Natural killer cell treated with Interleukin-12 subunit alpha and Interleukin-12 subunit beta and Interleukin-15 and Interleukin-18, amount 100 ng/mL, for 72 hours (primary cell): ENCODE results near the gene MAP1LC3A. TPM values are rescaled to one million over a fixed set of nuclear protein-coding genes. Genes with fewer than 3 reads are reported as not detected.

Experiments used
- ATAC-seq, 2 donors: fragments of 150-1000 bp; cut with Tn5 transposase in 1 of 2; sonication (Bioruptor Pico), chemical (Tn5 transposase) in 1 of 2; 2 replicates each; pipeline ENCODE4 v1.10.0; 2021
- DNase-seq: peaks from one replicate; pipeline ENCODE4 v3.0.0; 2022; ENCODE audit warnings: low spot score
- H3K27ac Mint-ChIP-seq, 2 donors: 1 replicate in 1 of 2; 2 replicates in 1 of 2; pipeline ENCODE4 v1.8.0; 2022; ENCODE audit warnings: mixed read lengths in 2 of 2, mild to moderate bottlenecking in 1 of 2, moderate library complexity in 1 of 2
- H3K27me3 Mint-ChIP-seq, 2 donors: 1 replicate in 1 of 2; 2 replicates in 1 of 2; pipeline ENCODE4 v1.8.0; 2022; ENCODE audit warnings: mixed read lengths in 2 of 2
- H3K36me3 Mint-ChIP-seq: one replicate; pipeline ENCODE4 v1.8.0; 2022; ENCODE audit warnings: mixed read lengths
- H3K4me1 Mint-ChIP-seq, 2 donors: 1 replicate in 1 of 2; 2 replicates in 1 of 2; pipeline ENCODE4 v1.8.0; 2022; ENCODE audit warnings: low read depth in 2 of 2, mixed read lengths in 2 of 2, mild to moderate bottlenecking in 1 of 2
- H3K4me3 Mint-ChIP-seq: one replicate; pipeline ENCODE4 v1.8.0; 2022; ENCODE audit warnings: mixed read lengths
- H3K9me3 Mint-ChIP-seq: 2 replicates; pipeline ENCODE4 v1.8.0; 2022; ENCODE audit warnings: mixed read lengths
- total RNA-seq, 2 donors: library from RNA; stranded (reverse); gene quantifications; one replicate each; pipeline ENCODE4 v1.2.3, GENCODE V29; 2022

MAP1LC3A gene
- total RNA-seq, 2 donors from 2014 or later, result 5.3 to 6.4 TPM

DNA sequence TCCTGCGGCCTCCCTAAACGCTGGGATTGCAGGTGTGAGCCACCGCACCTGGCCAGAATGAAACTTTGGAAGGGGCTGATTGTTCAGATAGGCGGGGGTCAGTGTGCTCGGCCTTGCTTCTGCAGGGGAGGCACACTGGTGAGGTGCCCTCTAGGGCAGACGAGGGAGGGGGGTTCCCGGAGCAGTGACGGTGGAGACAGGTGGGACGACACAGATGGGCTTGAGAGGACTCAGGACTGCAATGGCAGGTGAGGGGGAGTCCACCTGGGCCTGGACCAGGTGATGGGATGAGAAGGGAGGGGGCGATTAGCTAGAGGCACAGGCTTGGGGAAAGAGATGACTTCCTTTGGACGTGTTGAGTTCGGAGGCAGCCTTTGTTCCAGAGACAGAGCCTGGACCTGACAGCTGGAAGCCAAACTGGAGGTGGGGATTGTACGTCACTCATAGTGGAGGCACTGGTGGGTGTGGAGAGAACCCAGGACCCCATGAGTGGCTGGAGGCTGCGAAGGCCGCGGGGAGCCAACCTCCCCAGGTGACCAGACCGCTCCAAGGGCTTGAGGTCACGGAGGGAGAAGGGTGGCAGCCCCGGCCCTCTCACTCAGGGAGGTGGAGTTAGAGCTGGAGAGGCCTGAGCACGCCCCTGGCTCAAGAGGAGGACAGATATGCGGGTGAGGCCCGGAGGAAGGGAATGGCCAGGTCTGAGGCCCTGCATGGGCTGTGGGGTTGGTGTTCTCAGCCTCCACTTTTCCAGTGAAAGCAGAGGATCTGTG, 10.5 kb upstream of the MAP1LC3A start:
- Mint-ChIP-seq H3K4me3 (no peak overlapping the region), H3K4me1 (peaks cover 7 to 10% of the 10 kb centered on the region in 2 donors), H3K27me3 (no peaks in the 10 kb centered on the region), H3K27ac (no peak overlapping the region), H3K9me3 (no peaks in the 10 kb centered on the region), H3K36me3 (no peaks in the 10 kb centered on the region)
- ATAC-seq (peak in 1 of 2 donors; percentile 31), DNase-seq (no peak)

DNA sequence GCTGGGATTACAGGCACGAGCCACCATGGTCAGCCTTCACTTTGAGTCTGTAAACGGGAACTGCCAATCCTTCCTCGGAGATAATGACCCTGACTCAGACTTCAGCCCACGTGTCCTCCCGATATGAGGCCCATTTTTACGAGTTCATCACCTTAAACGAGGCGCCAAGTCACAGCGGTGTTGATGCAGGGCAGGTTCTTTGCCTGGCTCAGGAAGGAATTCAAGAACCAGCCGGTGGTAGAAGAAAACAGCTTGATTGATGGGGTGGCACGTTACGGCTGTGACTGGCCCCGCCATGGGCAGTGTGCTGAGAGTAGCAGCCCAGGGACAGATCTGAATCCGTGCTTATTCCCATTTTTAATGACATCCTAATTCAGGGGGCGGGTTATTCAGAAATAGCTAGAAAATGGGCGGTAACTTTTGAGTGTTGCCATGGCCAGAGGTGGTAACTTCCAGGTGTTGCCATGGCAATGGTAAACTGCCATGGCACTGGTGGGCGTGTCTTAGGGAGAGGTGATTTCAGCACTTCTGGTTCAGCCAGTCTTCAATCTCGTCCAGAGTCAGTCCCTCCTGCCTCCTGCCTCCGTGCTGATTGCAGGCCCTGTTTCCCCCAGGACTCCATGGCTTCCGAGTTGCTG, 9.1 kb upstream of the MAP1LC3A start:
- Mint-ChIP-seq H3K4me3 (no peak overlapping the region), H3K4me1 (peaks cover under 1 to 10% of the 10 kb centered on the region in 2 donors), H3K27me3 (no peaks in the 10 kb centered on the region), H3K27ac (no peak overlapping the region), H3K36me3 (no peaks in the 10 kb centered on the region), H3K9me3 (no peaks in the 10 kb centered on the region)
- DNase-seq, result no peak
- no peak for ATAC-seq

DNA sequence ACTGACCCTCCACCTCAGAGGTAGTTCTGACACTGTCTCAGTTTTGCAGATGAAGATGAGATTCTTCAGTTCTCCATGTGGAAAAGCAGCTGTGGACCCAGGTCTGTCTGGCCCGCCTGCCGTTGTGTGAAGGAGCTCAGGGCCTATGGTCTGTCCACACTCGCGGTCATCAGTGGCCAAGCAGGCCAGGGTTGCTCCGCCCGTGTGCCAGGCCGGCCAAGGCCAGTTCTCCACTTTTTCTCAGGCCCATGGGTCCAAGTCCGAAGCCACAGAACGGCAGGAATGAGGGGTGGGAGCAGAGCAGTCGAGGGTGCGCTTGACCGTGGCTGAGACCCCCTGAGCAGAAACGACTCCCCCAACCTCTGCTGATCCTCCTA, 8.6 kb upstream of the MAP1LC3A start:
- Mint-ChIP-seq H3K27me3 (no peaks in the 10 kb centered on the region), H3K4me3 (no peak overlapping the region), H3K36me3 (no peaks in the 10 kb centered on the region), H3K4me1 (peaks cover 0 to 7% of the 10 kb centered on the region in 2 donors), H3K9me3 (no peaks in the 10 kb centered on the region), H3K27ac (no peak overlapping the region)
- no peak for DNase-seq
- no peak for ATAC-seq

DNA sequence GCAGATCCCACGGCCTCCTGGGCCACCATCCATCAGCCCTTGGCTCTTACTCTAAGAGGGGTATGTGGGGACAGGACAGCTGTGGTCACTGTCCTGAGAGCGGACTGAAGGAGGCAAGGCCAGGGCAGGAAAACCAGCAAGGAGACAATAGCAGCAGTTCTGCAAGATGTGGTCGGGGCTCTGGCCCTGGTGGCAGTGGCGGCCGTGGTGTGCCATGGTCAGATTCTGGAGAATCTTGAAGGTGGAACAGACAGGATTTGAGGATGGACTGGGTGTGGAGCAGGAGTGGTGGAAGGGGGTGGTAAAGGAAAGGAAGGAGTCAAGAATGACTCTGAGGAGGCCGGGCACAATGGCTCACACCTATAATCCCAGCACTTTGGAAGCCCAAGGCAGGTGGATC, 5.9 kb upstream of the MAP1LC3A start:
- Mint-ChIP-seq H3K27me3 (no peaks in the 10 kb centered on the region), H3K36me3 (no peaks in the 10 kb centered on the region), H3K27ac (no peak overlapping the region), H3K4me1 (peaks cover 6 to 9% of the 10 kb centered on the region in 2 donors), H3K9me3 (no peaks in the 10 kb centered on the region), H3K4me3 (no peak overlapping the region)
- DNase-seq (no peak), ATAC-seq (no peak)

DNA sequence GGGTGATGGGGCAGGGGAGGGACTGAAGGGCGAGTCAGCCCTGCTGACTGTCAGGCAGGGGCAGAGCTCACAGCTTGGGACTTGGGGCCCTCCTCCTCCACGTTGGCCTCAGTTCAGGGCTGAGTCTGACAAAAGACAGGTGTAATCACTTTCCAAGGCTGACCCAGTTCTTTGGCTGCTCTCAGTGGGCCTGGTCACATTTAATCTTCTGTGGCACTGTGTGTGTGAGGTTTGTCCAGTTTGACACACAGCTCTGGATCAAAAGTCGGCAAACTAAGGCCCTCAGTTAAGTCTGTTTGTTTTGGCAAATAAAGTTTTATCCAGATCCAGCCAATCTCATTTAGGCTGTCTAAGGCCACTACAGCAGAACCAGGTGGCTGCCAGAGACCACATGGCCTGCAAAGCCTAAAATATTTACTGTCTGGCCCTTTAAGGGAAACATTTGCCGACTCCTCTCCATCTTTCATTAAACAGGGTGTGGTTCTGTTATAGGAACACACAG, 5.1 kb upstream of the MAP1LC3A start:
- no peak overlapping the region for H3K4me3 Mint-ChIP-seq
- H3K27me3 Mint-ChIP-seq, result no peaks in the 10 kb centered on the region
- H3K9me3 Mint-ChIP-seq, result no peaks in the 10 kb centered on the region
- no peak for ATAC-seq
- no peak overlapping the region for H3K27ac Mint-ChIP-seq
- no peaks in the 10 kb centered on the region for H3K36me3 Mint-ChIP-seq
- DNase-seq, result no peak
- H3K4me1 Mint-ChIP-seq, result peaks cover 14% of the 10 kb centered on the region in 2 donors

DNA sequence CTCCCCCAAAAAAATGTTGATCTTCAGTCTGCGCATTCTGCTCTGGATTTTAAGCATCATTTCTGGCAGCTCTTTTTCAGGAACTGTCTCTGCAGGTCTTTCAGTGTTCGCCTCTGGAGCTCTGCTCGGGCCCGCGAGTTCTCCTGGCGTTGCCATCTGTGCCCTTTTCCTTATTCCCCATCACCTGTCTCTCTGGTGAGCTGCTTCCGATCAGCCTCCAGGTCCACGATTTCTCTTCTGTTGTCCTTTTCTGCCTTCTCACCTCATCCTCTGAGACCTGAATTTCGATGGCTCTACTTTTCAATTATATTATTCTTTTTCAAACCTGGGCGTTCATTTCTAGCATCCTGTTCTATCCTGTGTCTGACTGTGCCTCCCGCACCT, 590 bp upstream of the MAP1LC3A start:
- H3K27me3 Mint-ChIP-seq, result no peaks in the 10 kb centered on the region
- peak overlapping the region; percentile 80 to 85 for H3K27ac Mint-ChIP-seq
- peaks cover 10 to 14% of the 10 kb centered on the region in 2 donors for H3K4me1 Mint-ChIP-seq
- H3K9me3 Mint-ChIP-seq, result no peaks in the 10 kb centered on the region
- DNase-seq, result no peak
- peak overlapping the region; percentile 94 for H3K4me3 Mint-ChIP-seq
- ATAC-seq, result no peak
- no peaks in the 10 kb centered on the region for H3K36me3 Mint-ChIP-seq

DNA sequence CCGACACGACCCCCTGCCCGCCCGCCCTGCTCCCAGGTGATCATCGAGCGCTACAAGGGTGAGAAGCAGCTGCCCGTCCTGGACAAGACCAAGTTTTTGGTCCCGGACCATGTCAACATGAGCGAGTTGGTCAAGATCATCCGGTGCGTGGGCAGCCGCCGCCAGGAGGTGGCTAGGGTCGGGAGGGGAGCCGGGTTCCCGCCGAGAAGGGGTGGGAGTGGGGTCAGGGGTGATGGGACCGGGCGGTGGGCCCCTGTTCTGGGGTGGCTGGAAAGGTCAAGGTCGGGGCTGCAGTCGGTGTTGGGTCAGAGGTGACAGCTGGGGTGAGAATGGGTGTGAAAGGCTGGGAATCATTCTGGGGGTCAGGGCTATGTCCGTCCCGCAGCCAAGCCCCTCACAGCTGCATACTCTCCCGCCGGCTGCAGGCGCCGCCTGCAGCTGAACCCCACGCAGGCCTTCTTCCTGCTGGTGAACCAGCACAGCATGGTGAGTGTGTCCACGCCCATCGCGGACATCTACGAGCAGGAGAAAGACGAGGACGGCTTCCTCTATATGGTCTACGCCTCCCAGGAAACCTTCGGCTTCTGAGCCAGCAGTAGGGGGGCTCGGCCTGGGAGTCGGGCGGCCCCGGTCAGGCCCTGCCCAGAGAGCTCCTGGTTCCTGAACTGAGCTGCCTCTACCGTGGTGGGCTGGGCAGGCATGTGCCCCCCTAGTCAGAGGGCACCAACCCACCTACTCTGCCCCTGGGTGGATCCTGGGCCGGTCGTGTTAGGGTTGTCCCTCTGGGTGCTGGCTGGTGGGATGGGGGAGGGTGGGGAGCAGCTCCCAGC, 1.0 kb downstream of the MAP1LC3A start:
- DNase-seq, result no peak
- H3K27me3 Mint-ChIP-seq, result no peaks in the 10 kb centered on the region
- peak overlapping the region; percentile 52 for H3K4me3 Mint-ChIP-seq
- ATAC-seq, result no peak
- no peaks in the 10 kb centered on the region for H3K36me3 Mint-ChIP-seq
- H3K27ac Mint-ChIP-seq, result no peak overlapping the region
- no peaks in the 10 kb centered on the region for H3K9me3 Mint-ChIP-seq
- H3K4me1 Mint-ChIP-seq, result peaks cover 10 to 14% of the 10 kb centered on the region in 2 donors

DNA sequence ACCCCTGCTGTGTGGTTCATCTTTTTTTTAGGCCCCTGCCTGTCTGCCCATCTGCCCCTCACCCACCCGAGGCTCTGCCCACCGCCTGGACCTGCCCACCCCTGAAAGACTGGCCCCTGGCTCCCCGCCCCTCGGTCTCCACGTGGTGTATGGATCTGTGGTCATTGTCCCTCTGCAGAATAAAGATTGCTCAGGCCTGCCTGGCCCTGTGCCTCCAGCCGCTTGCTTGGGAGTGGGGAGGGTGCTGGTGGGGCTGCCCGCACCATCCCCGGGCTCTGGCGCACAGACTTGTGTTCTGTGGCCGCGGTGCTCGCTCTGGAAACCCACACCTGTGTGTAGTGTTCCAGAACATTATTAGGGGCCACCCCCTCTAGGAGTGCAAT, 1.6 kb downstream of the MAP1LC3A start:
- H3K27ac Mint-ChIP-seq, result no peak overlapping the region
- DNase-seq (no peak), ATAC-seq (no peak)
- H3K27me3 Mint-ChIP-seq, result no peaks in the 10 kb centered on the region
- H3K4me1 Mint-ChIP-seq, result peaks cover 10 to 14% of the 10 kb centered on the region in 2 donors
- no peaks in the 10 kb centered on the region for H3K36me3 Mint-ChIP-seq
- peak overlapping the region; percentile 49 for H3K4me3 Mint-ChIP-seq
- no peaks in the 10 kb centered on the region for H3K9me3 Mint-ChIP-seq

DNA sequence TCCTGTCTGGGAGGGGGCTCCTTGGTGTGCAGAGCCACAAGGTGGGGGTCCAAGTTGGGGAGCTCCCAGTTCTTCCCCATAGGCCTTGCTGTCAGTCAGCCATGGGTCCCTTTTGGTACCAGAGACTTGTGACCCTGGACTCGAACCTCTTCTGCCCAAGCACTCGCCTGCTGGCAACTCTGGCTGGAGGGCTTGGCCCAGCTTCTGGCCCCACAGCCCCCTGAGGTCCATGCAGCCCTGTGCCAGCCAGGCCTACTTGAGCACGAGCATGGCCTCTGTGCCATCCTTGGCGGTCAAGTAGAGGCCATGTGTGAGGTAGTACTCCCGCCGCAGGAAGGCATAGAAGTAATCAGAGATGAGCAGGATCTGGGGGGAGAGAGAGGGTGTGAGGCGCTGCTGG, 2.1 kb downstream of the MAP1LC3A start:
- no peak overlapping the region for H3K4me3 Mint-ChIP-seq
- DNase-seq, result no peak
- peaks cover 10 to 14% of the 10 kb centered on the region in 2 donors for H3K4me1 Mint-ChIP-seq
- H3K9me3 Mint-ChIP-seq, result no peaks in the 10 kb centered on the region
- H3K27me3 Mint-ChIP-seq, result no peaks in the 10 kb centered on the region
- peak overlapping the region in 1 of 2 donors; percentile 34 for H3K27ac Mint-ChIP-seq
- H3K36me3 Mint-ChIP-seq, result no peaks in the 10 kb centered on the region
- no peak for ATAC-seq

DNA sequence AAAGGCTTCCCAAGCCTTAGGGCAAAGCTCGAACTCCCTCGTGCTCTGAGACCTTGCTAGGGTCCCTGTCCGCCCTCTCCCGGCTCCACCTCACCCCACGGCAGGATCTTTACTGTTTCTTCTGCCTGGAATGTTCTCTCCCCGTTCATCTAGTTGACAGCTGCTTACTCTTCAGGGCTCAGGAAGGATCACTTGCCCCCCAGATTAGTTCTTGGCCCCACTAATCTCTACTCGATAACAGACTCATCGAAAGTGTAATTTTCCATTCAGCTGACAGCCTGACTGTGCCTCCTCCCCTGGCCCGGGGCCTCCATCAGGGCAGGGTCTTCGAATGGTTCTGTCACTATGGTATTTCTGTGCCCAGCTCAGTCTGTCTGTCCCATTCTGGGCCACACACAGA, 3.1 kb downstream of the MAP1LC3A start:
- no peaks in the 10 kb centered on the region for H3K9me3 Mint-ChIP-seq
- no peaks in the 10 kb centered on the region for H3K27me3 Mint-ChIP-seq
- DNase-seq (no peak), ATAC-seq (no peak)
- H3K36me3 Mint-ChIP-seq, result no peaks in the 10 kb centered on the region
- no peak overlapping the region for H3K4me3 Mint-ChIP-seq
- peak overlapping the region; percentile 14 to 34 for H3K27ac Mint-ChIP-seq
- peaks cover 14 to 15% of the 10 kb centered on the region in 2 donors for H3K4me1 Mint-ChIP-seq

DNA sequence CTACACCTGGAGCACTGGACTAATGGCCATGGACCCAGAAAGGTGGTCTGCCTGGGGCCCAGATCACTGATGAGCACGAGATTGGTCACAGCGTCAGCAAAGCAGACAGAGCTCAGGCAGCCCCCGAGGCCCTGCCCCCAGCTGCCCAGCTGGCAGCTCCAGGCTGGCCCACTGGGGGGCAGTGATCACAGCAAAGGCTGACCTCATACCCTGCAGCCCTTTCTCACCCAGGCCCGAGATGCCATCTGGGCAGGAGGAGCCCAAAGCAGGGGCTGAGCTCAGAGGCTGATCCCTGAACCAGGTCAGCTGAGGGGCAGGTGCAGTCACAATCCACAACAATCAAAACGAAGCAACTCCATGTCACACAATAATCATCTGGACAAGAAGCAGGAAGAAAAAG, 4.1 kb downstream of the MAP1LC3A start:
- Mint-ChIP-seq H3K27me3 (no peaks in the 10 kb centered on the region), H3K4me3 (no peak overlapping the region), H3K9me3 (no peaks in the 10 kb centered on the region), H3K4me1 (peaks cover 8 to 12% of the 10 kb centered on the region in 2 donors), H3K36me3 (no peaks in the 10 kb centered on the region), H3K27ac (no peak overlapping the region)
- no peak for DNase-seq
- no peak for ATAC-seq

DNA sequence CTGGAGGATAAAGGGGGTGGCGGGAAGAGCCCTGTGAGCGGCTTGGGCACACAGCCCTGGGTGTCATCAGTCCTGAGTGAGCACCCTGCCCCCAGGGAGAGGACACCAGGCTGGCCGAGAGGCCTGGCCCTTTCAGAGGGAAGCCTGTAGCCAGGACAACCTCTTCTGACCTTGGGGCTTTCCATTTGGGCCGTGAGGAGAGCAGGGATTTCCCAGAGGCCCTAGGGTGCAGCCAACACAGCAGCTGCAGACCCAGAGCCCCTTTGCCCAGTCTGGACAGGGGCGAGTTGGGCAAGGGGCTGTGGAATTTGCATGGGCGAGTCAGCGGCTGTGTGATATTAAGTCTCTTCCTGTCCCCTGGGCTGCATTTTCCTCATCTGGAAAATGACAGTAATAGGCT, 6.3 kb downstream of the MAP1LC3A start:
- Mint-ChIP-seq H3K36me3 (no peaks in the 10 kb centered on the region), H3K4me3 (no peak overlapping the region), H3K27me3 (no peaks in the 10 kb centered on the region), H3K4me1 (peaks cover 0 to 7% of the 10 kb centered on the region in 2 donors), H3K27ac (no peak overlapping the region), H3K9me3 (no peaks in the 10 kb centered on the region)
- DNase-seq (no peak), ATAC-seq (no peak)

DNA sequence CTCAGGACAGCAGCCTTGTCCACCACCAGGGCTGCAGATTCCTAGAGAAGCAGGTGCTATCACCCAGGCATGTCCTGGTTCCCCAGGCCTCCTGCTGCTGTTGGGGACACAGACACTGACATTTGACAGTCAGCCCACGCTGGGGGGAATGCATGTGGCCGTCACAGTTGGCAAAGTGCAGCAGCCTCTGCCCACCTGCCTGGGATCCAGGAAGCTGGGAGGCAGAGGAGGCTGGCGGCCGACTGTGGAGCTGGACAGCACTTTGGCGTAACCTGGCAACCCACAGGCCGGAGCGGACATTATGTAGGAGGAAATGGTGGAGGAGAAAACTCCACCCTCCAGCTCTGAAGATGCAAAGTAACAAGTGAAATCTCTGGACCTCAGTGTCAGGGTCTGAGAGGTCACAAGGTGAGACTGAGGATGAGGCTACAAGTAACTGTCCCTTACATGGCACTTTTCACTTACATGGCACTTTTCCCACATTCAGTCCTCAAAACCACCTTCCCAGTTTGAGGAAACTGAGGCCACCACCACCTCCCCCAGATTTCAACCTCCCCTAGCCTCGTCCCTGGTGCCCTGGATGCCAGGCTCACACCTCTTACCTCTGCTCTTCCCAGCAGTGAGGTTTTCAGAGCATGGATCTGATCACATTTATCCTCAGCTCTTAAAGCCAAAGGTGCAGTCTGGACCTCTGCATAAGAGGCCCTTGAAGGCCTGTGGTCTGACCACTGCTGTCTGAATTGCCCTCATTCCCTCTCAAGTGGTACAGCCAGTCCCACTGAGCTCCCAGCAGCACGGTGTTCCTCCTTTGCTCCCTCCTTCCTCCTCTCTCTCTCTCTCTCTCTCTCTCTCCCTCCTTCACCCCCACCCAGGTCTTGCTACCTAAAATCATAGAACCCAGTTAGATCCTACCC, 8.7 kb downstream of the MAP1LC3A start:
- H3K27me3 Mint-ChIP-seq, result no peaks in the 10 kb centered on the region
- peaks cover 5% of the 10 kb centered on the region for H3K36me3 Mint-ChIP-seq
- H3K4me1 Mint-ChIP-seq, result peaks cover 9 to 17% of the 10 kb centered on the region in 2 donors
- DNase-seq, result no peak
- H3K9me3 Mint-ChIP-seq, result no peaks in the 10 kb centered on the region
- no peak overlapping the region for H3K27ac Mint-ChIP-seq
- no peak for ATAC-seq
- no peak overlapping the region for H3K4me3 Mint-ChIP-seq
